AG04449 (cell line): Measurements from ENCODE around the gene RNPEPL1.

Source experiments
- CTCF ChIA-PET: fragments of 350-600 bp; formaldehyde crosslinking; extraction: SDS; loops from one replicate; lab custom pipeline; 2021; ENCODE audit warnings: antibody characterized with exemption; lab: Yijun Ruan, JAX
- POLR2A ChIA-PET: fragments of 400-600, 350-600 bp; formaldehyde crosslinking; extraction: SDS; loops from one replicate; lab custom pipeline; 2020; ENCODE audit warnings: antibody characterized with exemption, inconsistent platforms; lab: Yijun Ruan, JAX
- DNase-seq: peaks from one replicate; pipeline ENCODE4 v3.0.0-alpha.2; 2010; ENCODE audit warnings: low read depth, low spot score
- H3K4me3 ChIP-seq: 2 replicates; pipeline ENCODE4 v1.5.1; 2011; ENCODE audit warnings: low read depth, mild to moderate bottlenecking, control low read depth, low read length
- TF ChIP-seq, protein P1 (sequence below): IDR thresholded peaks from one replicate; pipeline ENCODE4 v1.5.1; 2011; ENCODE audit warnings: mild to moderate bottlenecking, moderate library complexity, low read length, control low read depth, inconsistent platforms; ENCODE audit not compliant: insufficient read depth; ENCODE audit errors: missing control alignments

Gene RNPEPL1

DNA sequence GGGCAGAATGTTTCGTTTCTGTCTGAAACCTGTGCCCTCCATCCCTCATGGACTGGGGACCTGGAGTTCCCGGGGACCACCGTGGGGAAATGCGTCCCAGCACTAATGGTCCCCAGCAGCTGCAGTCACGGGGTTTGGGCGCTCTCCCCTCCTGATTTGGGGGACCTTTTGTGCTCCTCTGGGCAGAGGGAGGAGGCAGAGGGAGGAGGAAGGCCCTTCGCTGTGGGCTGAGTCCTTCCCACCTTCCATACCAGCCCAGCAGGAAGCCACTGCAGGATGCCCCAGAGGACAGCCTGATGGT is 60.2 kb downstream of the RNPEPL1 start:
- POLR2A ChIA-PET, result no interaction called here
- no peak for DNase-seq
- H3K4me3 ChIP-seq, result no peak overlapping the region
- TF ChIP-seq, protein P1, sequence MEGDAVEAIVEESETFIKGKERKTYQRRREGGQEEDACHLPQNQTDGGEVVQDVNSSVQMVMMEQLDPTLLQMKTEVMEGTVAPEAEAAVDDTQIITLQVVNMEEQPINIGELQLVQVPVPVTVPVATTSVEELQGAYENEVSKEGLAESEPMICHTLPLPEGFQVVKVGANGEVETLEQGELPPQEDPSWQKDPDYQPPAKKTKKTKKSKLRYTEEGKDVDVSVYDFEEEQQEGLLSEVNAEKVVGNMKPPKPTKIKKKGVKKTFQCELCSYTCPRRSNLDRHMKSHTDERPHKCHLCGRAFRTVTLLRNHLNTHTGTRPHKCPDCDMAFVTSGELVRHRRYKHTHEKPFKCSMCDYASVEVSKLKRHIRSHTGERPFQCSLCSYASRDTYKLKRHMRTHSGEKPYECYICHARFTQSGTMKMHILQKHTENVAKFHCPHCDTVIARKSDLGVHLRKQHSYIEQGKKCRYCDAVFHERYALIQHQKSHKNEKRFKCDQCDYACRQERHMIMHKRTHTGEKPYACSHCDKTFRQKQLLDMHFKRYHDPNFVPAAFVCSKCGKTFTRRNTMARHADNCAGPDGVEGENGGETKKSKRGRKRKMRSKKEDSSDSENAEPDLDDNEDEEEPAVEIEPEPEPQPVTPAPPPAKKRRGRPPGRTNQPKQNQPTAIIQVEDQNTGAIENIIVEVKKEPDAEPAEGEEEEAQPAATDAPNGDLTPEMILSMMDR, result no peak
- CTCF ChIA-PET, result no interaction called here

DNA sequence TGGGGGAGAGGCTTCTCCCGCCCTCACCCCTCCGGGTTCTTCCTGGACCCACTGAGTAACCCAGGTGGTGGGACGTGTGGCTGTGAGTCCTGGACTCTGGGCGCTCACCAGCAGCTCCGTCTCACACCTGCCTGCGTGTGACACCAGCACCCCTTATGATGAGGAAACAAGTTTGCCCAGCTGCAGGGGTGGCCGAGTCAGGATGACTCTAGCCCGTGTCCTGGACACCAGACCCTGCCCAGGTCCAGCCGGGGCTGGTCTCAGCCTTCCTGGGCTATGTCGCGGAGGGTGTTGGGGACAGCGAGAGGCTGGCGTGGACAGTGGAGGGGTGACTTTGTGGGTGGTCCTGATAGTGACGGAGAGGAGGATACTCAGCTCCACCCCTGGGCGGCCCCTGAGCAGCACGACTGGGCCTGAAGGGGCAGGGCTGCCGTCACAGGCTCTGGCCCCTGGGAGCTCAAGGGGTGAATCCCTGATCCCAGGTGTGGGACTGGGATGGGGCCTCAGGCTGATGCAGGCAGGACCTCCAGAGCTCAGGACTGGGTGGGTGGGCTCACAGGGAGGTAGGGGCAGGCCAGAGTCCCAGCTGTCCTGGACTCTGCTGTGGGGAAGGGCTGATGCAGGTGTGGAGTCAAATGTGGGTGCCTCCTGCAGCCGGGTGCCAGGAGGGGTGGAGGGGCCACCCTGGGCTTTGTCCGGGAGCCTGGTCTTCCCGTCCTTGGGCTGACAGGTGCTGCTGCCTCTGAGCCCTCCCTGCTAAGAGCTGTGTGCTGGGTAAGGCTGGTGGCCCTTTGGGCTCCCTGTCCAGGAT is 60.7 kb downstream of the RNPEPL1 start:
- no peak for DNase-seq
- no peak overlapping the region for H3K4me3 ChIP-seq
- ChIA-PET POLR2A (no interaction called here), CTCF (no interaction called here)
- TF ChIP-seq, protein P1, result no peak

DNA sequence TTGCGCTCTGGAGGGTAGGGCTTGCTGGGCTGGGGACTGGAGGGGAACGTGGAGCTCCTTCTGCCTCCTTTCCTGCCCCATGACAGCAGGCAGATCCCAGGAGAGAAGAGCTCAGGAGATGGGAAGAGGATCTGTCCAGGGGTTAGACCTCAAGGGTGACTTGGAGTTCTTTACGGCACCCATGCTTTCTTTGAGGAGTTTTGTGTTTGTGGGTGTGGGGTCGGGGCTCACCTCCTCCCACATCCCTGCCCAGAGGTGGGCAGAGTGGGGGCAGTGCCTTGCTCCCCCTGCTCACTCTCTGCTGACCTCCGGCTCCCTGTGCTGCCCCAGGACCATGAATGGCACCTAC is 61.3 kb downstream of the RNPEPL1 start:
- ChIA-PET POLR2A (no interaction called here), CTCF (no interaction called here)
- DNase-seq, result no peak
- H3K4me3 ChIP-seq, result no peak overlapping the region
- TF ChIP-seq, protein P1, result no peak

DNA sequence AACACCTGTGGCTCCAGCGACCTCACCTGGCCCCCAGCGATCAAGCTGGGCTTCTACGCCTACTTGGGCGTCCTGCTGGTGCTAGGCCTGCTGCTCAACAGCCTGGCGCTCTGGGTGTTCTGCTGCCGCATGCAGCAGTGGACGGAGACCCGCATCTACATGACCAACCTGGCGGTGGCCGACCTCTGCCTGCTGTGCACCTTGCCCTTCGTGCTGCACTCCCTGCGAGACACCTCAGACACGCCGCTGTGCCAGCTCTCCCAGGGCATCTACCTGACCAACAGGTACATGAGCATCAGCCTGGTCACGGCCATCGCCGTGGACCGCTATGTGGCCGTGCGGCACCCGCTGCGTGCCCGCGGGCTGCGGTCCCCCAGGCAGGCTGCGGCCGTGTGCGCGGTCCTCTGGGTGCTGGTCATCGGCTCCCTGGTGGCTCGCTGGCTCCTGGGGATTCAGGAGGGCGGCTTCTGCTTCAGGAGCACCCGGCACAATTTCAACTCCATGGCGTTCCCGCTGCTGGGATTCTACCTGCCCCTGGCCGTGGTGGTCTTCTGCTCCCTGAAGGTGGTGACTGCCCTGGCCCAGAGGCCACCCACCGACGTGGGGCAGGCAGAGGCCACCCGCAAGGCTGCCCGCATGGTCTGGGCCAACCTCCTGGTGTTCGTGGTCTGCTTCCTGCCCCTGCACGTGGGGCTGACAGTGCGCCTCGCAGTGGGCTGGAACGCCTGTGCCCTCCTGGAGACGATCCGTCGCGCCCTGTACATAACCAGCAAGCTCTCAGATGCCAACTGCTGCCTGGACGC is 61.9 kb downstream of the RNPEPL1 start:
- ChIA-PET POLR2A (no interaction called here), CTCF (no interaction called here)
- DNase-seq, result no peak
- TF ChIP-seq, protein P1, result no peak
- no peak overlapping the region for H3K4me3 ChIP-seq
